NCI-H2107 treated with DMSO at 0.1 percent for 48 hours (cell line): Measurements from ENCODE around the gene BCAS3.
"Not testable (repeated sequence)": the region's sequence is repeated elsewhere in the genome, so short reads cannot be mapped to it uniquely, and the experiment has no call there.

Source experiments
- DNase-seq: peaks from one replicate; lab custom pipeline; 2025; ENCODE audit not compliant: unreplicated experiment; lab: John Stamatoyannopoulos, UW

BCAS3 gene

DNA sequence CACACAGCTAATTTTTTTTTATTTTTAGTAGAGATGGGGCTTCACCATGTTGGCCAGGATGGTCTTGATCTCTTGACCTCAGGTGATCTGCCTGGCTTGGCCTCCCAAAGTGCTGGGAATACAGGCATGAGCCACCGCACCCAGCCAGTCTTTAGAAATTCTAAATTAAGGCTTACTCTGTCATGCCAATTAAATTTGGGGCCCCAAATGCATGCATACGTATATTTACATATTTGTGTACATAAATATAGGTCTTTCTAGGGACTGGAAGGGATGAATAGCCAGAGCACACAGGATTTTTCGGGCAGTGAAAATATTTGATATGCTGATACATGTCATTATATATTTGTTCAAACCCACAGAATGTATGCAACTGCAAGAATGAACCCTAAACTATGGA is 105.1 kb downstream of the BCAS3 start:
- no peak for DNase-seq

DNA sequence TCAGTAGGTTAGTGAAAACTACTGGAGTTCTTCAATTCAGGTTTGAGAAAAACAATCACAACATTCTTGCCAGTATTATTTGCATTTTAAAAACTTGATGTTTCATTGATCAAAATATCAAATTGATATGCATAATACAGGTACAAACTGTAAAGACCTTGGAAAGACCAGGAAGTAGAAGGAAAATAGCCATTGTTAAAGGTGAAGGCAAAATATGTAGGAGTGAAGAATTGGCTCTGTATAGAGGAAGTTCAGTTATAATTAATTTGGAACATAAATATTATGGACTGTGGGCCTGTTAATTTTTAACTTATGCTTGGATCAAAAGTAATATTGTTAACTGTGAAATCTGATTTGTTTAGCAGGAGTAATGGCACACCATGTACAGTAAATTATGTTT is 112.6 kb downstream of the BCAS3 start:
- no peak for DNase-seq

DNA sequence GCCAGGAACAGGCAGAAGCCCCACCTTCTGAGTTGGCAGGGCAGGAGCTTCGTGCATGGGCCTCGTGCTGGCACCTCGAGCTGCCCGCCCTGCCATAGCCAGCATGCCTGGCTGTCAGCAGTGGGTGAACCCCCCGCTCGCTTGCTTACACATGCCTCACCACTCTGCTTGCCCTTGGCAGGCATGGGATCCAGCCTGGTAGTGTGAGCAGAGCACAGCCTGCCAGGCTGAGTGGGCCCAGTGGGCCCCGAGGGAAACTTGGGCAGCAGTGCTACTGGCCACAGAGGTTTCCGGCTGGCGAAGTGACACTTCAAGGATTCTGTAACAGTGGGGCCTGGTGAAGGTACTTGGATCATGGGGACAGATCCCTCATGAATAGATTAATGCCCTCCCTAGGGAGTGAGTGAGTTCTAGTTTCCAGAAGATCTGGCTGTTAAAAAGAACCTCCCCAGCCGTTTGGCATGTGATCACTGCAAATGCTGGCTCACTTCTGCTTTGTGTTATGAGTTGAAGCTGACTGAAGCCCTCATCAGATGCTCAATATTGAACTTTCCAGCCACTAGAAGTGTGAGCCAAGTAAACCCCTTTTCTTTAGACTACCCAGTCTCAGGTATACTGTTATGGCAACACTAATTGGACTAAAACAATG is 114.7 kb downstream of the BCAS3 start:
- no peak for DNase-seq

DNA sequence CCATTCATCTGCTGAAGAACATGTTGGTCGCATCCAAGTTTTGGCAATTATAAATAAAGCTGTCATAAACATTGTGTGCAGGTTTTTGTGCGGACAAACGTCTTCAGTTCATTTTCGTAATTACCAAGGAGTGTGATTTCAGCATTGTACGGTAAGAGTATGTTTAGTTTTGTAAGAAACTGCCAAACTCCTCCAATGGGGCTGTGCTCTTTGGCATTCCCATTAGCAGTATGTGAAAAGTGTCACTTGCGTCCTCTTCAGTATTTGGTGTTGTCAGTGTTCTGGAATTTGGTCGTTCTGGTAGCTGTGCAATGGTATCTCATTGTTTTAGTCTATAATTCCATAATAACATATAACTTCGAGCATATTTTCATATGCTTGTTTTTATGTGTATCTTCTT is 120.9 kb downstream of the BCAS3 start:
- DNase-seq: no peak

DNA sequence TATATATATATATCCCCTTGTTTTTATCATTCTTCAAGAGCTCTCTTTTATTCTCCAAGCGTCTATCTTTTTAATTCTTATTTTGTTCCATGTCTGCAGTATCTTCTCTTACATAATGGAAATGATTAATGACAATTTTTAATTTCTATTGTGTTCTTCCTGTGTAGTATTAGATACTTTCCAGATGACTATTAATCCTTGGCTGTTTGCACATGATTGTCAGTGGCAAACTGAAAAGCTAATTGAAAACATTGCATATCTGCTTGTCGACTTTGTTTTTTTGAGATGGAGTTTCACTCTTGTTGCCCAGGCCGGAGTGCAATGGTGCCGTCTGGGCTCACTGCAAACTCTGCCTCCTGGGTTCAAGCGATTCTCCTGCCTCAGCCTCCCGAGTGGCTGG is 124.7 kb downstream of the BCAS3 start:
- no peak for DNase-seq

DNA sequence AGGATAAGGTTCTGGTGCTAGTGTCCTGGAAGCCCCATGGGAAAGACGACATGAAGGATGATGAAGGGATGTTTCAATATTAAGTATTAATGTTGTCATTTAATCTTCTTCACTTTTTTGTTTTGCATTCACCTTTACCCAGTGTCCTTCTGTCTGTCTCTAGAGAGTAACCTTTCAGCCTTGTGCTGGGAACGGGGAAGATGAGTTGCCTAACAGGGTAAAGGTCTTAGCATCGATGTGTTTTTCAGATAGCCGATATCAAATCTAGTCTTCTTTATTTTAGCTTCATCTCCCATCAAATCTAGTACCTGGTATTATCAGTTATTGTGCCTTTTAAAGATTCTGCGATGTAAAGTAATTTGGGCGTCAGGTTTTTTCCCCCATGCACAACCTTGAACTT is 125.4 kb downstream of the BCAS3 start:
- no peak for DNase-seq

DNA sequence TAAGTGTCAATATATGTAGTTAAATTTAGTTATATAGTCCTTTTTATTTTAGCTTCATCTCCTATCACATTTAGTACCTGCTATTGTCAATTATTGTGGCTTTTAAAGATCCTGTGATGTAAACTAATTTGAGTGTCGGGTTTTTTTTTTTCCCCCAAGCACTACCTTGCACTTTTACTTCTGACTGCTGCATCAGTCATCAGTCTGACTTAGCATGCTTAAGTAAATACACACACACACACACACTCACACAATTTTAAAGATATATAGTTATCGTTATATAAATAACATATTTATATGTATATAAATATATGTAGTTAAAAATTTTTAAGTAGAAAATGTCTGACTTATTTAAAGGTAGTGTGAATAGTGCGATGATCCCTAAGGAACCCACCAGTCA is 127.2 kb downstream of the BCAS3 start:
- no peak for DNase-seq

DNA sequence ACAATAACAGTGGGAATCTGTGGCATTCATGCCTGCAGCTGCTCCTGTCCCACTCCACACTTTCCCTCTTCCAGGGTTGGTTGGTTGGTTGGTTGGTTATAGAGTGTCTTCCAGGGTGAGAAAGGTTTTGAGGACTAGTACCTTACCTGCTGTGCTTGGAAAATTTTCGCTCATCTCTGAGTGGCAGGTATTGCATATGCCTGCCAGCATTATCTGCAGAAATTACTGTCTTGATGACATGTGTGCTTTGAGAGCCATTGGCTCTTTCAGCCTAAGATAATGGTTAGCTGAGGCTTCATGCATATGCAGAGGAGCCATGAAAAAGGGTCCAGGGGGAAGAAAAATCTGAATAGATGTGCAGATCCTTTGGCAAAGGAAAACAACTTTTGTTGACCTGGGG is 131.8 kb downstream of the BCAS3 start:
- DNase-seq: no peak

DNA sequence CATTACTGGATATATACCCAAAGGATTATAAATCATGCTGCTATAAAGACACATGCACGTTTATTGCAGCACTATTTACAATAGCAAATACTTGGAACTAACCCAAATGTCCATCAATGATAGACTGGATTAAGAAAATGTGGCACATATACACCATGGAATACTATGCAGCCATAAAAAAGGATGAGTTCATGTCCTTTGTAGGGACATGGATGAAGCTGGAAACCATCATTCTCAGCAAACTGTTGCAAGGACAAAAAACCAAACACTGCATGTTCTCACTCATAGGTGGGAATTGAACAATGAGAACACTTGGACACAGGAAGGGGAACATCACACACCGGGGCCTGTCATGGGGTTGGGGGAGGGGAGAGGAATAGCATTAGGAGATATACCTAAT is 137.3 kb downstream of the BCAS3 start:
- DNase-seq: not testable (repeated sequence)

DNA sequence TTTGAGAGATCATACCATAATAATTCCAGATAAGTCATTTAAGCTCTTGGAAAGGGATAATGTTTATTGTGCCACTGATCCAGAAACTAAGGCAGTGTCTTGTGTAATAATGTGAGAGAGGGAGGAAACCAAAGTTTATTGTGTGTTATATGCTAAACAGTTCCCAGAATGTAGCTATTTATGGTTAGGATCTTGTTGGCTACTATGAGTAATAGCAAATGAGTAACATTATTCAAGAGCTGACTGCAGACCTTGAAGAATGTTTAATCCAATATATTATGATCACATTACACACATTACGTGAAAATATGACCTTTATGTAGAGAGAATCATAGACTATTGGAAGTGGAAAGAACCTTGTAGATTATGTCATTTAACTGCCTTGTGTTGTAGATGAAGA is 139.5 kb downstream of the BCAS3 start:
- no peak for DNase-seq

DNA sequence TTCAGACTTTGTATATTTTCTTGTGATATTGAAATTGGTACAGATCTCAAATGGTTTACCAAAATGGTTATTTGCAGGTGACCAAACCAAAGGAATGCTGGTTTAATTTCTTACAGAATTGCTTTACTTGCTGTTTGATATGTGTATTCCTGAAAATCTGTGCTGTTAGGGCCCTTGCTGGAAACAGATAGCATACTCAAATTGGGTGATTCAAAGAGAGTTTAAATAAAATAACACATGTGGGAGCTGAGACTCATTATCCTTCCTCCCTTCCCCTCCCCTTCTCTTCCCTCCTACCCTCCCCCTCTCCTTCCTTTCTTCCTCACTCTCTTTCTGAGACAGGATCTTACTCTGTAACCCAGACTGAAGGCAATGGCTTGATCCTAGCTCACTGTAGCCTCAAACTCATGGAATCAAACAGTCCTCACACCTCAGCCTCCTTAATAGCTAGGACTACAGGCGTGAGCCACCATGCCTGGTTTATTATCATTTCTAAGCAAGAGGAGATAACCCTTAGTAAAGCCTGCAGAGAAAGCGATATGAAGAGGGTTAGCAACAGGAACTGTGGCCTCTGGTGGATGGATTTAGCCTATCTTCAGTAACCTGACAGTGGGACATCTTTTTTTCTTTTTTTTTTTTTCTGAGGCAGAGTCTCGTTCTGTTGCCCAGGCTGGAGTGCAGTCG is 141.9 kb downstream of the BCAS3 start:
- no peak for DNase-seq

DNA sequence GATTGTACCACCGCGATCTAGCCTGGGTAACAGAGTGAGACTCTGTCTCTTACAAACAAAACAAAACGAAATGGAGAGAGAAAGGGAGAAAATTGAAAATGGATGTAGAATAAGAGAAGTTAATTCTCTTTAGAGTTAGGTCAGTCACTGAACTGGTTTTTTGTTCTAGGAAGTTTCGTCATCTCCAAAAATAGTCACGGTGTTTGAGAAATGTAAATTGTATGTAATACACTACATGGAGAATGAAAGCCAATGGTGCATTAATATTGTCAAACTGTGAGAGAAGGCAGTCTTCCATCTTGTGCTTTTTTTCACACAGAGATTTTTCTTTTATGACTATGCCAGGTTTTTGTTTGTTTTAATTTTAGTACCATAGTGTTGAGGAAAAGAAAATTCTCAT is 145.9 kb downstream of the BCAS3 start:
- no peak for DNase-seq

DNA sequence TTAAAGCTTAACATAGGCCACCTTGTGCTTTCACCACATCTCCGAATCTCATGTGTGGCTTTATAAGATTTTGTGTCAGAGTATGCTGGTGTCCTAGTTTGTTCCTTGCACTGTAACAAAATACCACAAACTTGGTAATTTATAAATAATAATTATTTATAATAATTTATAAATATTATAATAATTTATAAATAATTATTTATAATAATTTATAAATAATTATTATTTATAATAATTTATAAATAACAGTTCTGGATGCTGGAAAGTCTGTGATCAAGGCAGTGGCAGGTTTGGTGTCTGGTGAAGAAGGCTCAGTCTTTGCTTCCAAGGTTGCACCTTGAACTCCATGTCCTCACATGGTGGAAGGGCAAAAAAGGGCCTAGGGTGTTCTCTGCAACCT is 147.7 kb downstream of the BCAS3 start:
- no peak for DNase-seq

DNA sequence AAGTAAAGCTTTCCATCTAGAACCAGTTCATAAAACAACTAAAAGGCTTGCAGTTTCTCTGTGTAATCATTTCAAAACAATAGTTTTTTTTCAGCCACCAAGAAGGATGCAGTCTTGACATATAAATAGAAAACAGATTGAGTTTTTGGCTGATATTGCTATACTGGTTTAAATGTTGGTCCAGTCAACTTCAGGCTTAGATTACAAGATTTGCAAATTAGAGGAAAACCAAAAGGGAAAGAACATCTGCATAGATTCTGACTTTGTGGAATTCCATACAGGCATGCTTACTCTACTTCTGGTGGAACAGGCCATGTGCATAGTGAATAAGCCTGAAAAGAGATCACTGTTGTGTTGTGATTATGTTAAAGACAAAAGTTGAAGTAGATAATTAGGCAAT is 150.3 kb downstream of the BCAS3 start:
- DNase-seq: no peak

DNA sequence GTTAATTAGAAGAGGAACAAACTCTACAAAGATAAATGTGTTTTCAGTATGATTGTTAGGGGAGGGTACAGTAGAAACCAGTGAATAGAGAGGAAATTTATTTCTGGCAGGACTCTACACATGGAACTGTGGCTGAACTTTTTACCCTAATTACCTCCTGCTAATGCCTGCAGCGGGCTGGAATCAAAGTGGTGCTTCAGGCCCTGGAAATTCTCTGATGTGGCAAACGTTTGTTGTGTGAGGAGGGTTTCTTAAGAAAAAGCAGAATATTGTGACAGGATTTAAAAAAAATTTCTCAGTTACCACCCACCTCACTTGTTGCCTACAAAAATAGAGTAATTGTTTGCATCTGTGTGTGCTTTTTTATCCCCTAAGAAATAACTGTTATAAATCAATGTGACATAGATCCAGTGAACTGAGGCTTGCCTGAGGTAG is 154.5 kb downstream of the BCAS3 start:
- DNase-seq: peak; percentile 40

DNA sequence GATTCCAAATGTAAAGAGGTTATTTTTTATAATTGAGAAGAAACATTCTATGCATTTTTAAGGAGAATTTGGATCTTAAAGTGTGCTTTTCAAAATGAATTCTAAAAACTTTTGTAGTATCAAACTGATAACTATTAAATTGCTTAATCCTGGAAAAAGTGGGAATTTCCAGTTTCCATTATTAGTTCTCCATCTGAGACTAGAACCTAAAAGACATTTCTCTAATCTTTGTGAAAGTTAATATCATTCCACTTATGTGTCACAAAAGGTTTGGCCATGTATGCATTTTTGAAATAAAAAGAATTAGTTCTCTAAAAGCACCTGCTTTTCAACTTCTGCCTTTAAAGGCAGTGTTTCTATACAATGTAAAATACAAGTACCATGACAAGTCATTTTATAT is 155.0 kb downstream of the BCAS3 start:
- no peak for DNase-seq

DNA sequence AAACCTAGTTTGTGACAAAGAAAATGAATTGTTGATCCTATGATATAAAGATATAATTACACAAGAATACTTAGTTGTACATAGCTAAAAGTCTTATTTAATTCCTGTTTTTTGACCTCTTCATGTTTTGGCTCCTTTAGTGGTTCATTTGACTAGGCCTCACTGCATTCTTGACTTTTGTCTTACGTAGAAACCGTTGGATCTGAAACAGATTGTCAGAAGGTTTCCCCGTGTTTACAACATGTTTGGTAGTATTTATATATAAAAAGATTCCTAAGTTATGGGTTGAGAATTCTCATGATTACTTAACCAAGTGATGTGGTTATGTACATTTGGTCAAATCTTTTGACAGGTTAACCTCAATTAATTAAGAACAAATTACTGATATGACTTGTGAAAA is 162.8 kb downstream of the BCAS3 start:
- DNase-seq: no peak

DNA sequence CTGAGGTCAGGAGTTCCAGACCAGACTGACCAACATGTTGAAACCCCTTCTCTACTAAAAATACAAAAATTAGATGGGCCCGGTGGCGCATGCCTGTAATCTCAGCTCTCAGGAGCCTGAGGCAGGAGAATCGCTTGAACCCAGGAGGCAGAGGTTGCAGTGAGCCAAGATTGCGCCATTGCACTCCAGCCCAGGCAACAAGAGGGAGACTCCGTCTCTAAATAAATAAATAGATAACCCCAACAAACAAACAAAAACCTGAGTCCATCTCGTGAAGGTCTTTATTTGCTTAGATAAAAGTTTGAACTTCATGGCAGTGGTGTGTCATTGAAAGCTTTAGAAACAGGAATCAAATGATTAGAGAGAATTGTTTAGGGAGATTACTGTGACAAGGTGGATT is 167.4 kb downstream of the BCAS3 start:
- DNase-seq: no peak

DNA sequence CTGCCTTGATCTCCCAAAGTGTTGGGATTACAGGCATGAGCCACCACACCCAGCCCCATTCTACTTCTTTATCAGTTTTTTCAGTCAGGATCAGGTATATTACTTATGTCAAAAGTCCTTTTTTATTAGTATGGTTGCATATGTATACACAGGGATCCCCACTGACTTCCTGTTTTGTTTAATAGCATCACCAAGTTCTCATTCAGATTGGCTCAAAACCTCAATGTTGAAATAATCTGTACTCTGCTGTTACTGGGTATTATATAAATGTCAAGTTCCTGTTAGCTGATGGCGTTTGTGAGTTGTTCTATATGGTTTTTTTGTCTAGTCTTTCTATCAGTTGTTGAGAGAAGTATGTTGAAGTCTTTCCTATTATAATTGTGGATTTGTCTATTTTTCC is 168.5 kb downstream of the BCAS3 start:
- no peak for DNase-seq

DNA sequence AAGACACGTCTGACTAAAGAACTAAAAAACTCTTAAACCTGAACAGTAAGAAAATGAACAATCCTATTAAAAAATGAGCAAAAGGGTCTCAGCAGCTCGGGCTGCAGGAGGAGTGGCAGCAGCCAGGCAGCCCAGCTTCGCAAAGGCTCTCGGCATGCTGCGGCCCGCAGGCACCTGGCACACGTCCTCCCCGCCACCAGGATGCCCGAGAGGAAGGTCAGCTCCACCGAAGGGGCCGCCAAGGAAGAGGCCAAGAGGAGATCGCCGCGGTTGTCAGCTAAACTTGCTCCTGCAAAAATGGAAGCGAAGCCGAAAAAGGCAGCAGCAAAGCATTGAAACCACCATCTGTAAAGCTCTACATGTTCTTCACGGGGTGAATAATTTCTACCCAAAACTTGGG is 173.5 kb downstream of the BCAS3 start:
- DNase-seq: no peak

DNA sequence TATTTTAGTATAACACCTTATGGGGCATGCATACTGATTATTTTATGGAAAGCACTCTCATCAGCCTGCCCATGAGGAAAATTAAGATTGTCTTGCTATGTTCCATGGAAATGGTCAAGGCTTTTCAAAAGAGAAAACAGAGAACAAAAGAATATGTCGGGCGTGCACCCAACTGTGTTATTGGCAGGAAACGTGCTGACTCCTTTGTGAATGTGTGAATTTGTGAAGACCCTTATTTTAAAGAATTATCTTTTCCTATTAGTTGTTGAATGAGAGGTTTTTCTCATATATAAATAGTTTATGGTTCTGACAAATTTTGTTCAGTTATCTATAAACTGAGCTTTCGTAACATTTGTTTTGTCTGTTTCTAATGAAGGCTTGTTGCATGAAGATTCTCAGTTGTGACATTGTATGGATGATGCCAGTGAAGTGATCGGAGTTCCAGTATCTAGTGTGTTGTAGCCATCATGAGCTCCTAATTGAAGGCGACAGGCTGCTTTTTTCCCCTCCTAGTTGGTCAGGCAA is 180.0 kb downstream of the BCAS3 start:
- no peak for DNase-seq

DNA sequence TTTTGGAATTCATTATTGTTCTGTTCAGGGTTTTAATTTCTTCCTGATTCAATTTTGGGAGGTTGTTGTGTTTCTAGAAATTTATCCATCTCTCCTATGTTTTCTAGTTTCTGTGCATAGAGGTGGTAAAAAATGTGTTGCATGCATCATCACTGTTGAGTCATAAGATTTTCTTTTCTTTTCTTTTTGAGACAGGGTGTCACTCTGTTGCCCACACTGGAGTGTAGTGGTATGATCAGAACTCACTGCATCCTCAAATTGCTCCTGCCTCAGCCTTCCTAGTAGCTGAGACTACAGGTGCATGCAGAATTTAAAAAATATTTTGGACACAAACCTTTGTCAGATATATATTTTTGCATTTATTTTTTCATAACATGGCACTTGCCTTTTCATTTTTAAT is 184.8 kb downstream of the BCAS3 start:
- DNase-seq: no peak
